Measurements from ENCODE around the gene CD7. TPM values are rescaled to one million over a fixed set of nuclear protein-coding genes. Genes with fewer than 3 reads are reported as not detected.

Gene CD7
- total RNA-seq, 1 donor from 2014 or later = not detected

- TF ChIP-seq, protein P1, sequence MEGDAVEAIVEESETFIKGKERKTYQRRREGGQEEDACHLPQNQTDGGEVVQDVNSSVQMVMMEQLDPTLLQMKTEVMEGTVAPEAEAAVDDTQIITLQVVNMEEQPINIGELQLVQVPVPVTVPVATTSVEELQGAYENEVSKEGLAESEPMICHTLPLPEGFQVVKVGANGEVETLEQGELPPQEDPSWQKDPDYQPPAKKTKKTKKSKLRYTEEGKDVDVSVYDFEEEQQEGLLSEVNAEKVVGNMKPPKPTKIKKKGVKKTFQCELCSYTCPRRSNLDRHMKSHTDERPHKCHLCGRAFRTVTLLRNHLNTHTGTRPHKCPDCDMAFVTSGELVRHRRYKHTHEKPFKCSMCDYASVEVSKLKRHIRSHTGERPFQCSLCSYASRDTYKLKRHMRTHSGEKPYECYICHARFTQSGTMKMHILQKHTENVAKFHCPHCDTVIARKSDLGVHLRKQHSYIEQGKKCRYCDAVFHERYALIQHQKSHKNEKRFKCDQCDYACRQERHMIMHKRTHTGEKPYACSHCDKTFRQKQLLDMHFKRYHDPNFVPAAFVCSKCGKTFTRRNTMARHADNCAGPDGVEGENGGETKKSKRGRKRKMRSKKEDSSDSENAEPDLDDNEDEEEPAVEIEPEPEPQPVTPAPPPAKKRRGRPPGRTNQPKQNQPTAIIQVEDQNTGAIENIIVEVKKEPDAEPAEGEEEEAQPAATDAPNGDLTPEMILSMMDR (conservative IDR thresholded peaks at IDR 0.05; ENCODE audit: low read depth, low read length) = no peak
- H3K4me3 ChIP-seq (ENCODE audit: low read depth, low read length) = no peak overlapping the region
- no peak for DNase-seq (ENCODE audit: low read depth)
Observed at GRCh38 chr17:82278308-82278707, 39.1 kb downstream of the CD7 start.

DNA sequence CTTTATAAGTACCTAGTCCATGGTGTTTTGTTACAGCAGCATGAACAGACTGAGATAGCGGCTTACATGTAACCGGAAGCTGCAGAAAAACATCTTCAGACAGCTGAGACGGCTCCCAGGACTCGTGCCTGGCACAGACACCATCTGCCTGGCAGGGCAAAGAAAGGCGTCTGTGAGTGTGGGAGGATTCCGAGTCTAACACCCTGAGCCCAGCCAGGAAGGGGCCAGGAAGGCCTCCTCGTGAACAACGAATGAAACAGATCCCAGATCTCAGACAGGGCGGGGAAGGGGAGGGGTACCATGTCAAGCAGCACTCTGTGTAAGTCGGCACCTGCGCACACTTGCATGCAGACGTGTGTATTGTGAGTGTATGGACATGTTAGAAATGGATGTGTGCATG is 39.6 kb downstream of the CD7 start:
- H3K4me3 ChIP-seq (ENCODE audit: low read depth, low read length) = no peak overlapping the region
- TF ChIP-seq, protein P1 (conservative IDR thresholded peaks at IDR 0.05; ENCODE audit: low read depth, low read length) = no peak
- no peak for DNase-seq (ENCODE audit: low read depth)

DNA sequence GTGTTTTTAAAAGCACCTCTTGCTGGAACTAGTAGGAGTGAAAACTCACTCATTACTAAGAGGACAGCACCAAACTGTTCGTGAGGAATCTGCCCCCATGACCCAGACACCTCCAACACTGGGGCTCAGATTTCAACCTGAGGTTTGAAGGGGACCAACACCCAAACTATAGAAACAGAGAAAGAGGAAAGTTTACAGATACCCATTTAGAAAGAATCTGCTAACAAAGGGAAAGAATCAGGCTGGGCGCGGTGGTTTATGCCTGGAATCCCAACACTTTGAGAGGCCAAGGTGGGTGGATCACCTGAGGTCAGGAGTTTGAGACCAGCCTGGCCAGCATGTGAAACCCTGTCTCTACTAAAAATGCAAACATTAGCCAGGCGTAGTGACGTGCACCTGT is 40.5 kb downstream of the CD7 start:
- DNase-seq (ENCODE audit: low read depth) = no peak
- no peak overlapping the region for H3K4me3 ChIP-seq (ENCODE audit: low read depth, low read length)
- TF ChIP-seq, protein P1 (conservative IDR thresholded peaks at IDR 0.05; ENCODE audit: low read depth, low read length) = no peak

GRCh38 chr17:82275326-82275725 is 42.1 kb downstream of the CD7 start:
- TF ChIP-seq, protein P1 (conservative IDR thresholded peaks at IDR 0.05; ENCODE audit: low read depth, low read length) = no peak
- no peak overlapping the region for H3K4me3 ChIP-seq (ENCODE audit: low read depth, low read length)
- DNase-seq (ENCODE audit: low read depth) = no peak

- peak overlapping the region; percentile 89 for H3K4me3 ChIP-seq (ENCODE audit: low read depth, low read length)
- TF ChIP-seq, protein P1 (conservative IDR thresholded peaks at IDR 0.05; ENCODE audit: low read depth, low read length) = no peak
- no peak for DNase-seq (ENCODE audit: low read depth)
Observed at GRCh38 chr17:82274134-82275020, 43.0 kb downstream of the CD7 start.

DNA sequence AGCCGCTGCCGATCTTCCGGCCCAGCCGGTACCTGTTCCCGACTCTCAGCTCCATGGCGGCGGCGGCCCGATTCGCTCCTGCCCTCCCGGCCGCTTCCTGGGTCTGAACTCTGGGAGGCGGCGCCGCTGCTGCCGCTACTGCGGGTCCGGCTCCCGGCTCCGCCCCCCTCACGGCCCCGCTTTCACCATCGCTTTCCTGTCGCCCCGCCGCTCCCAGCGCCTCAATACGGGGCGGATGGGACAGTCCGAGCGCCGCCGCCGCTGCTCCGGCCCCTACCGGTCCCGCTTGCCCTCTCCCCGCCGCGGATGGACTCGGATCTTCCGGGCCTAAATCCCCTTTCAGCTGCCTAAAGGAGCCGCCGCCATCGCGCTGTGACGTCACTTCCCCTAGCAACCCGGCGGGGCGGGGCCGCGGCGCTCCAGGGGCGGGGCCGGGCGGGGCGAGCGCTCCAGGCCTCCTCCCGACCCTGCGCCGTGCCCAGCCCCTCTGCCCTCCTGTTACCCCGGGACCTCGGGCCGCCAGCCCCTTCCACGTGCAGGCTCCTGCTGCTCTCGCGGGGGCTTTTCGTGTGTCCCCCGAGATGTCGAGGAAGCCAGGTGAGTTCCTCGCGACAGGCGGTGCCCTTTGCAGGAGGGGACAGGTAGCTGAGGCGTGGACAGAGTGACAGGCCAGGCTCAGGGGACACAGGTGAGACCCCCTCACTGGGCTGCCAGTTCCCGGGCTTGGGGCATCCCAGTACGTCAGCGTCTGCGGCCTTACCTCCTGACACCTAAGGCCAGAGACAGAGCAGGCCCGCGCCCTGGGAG is 43.9 kb downstream of the CD7 start, which contains the start of gene CSNK1D:
Gene CSNK1D, minus strand, starts transcription at position 374 of the 807 bp plus-strand sequence. Its CDS starts 319 bp downstream, at position 55.
- DNase-seq (ENCODE audit: low read depth) = no peak
- TF ChIP-seq, protein P1 (conservative IDR thresholded peaks at IDR 0.05; ENCODE audit: low read depth, low read length) = no peak
- peak within 1 kb of the TSS; percentile 89 for H3K4me3 ChIP-seq (ENCODE audit: low read depth, low read length)
